ENCODE data around the gene DENND6B. TPM values are rescaled to one million over a fixed set of nuclear protein-coding genes. Genes with fewer than 3 reads are reported as not detected.

Gene DENND6B
- total RNA-seq, 4 donors from 2014 or later = 4.3 to 14.3 (median 9.3) TPM

GRCh38 chr22:50343541-50343935 is 16.7 kb upstream of the DENND6B start:
- Histone ChIP-seq H3K4me3 (replicated peaks in 1 of 3) (peak overlapping the region; percentile 65 to 86 (median 66)), H3K4me1 (peaks cover 3 to 11% of the 10 kb centered on the region in 2 donors), H3K27me3 (no peaks in the 10 kb centered on the region), H3K36me3 (no peaks in the 10 kb centered on the region), H3K9me3 (no peaks in the 10 kb centered on the region), H3K27ac (peak overlapping the region; percentile 65 to 71 (median 69))
- intact Hi-C loops (cut with DNase I) = loop anchor here (5.0 kb wide), 1 partner anchor 91 kb away; the partner anchor contains the start of gene HDAC10
- 0% methylated on average over 6 to 7 of the region's 9 CpGs for WGBS, 2 donors
- DNase-seq = no peak
- TF ChIP-seq CTCF (IDR thresholded peaks at IDR 0.05) = no peak
- no peak for TF ChIP-seq POLR2A (IDR thresholded peaks at IDR 0.05)

- 0 to 1% methylated on average over 19 to 33 of the region's 87 CpGs for WGBS, 2 donors
- Histone ChIP-seq H3K9me3 (no peaks in the 10 kb centered on the region), H3K27me3 (no peaks in the 10 kb centered on the region), H3K27ac (peak within 1 kb of the TSS; percentile 65 to 71 (median 69)), H3K36me3 (no peaks in the 10 kb centered on the region), H3K4me1 (peaks cover 3 to 11% of the 10 kb centered on the region in 2 donors), H3K4me3 (replicated peaks in 1 of 3) (peak within 1 kb of the TSS; percentile 65 to 86 (median 66))
- TF ChIP-seq POLR2A (IDR thresholded peaks at IDR 0.05) (peak in 1 of 2 donors; percentile 59), CTCF (IDR thresholded peaks at IDR 0.05) (no peak)
- DNase-seq = peak; percentile 78 to 81
- intact Hi-C loops (cut with DNase I) = loop anchor here (5.0 kb wide), 1 partner anchor 91 kb away; the partner anchor contains the start of gene HDAC10
Measured at GRCh38 chr22:50342651-50343540, 16.1 kb upstream of the DENND6B start, which contains the start of gene PPP6R2. Gene PPP6R2 (plus strand): TSS chr22:50343327. CDS start chr22:50393909, 50,582 bp downstream.

- intact Hi-C loops (cut with DNase I) = loop anchor here (5.0 kb wide), 1 partner anchor 90 kb away; the partner anchor contains the start of gene HDAC10
- peak; percentile 87 to 93 for DNase-seq
- peak overlapping the region in 2 of 3 donors; percentile 11 to 69 for H3K27ac ChIP-seq
- H3K9me3 ChIP-seq = no peaks in the 10 kb centered on the region
- WGBS, 2 donors = 9 to 12% methylated on average over 9 to 20 of the region's 26 CpGs
- H3K4me1 ChIP-seq = peaks cover 3 to 11% of the 10 kb centered on the region in 2 donors
- no peaks in the 10 kb centered on the region for H3K27me3 ChIP-seq
- peak overlapping the region in 2 of 3 donors; percentile 2 to 86 for H3K4me3 ChIP-seq (replicated peaks in 1 of 3)
- no peaks in the 10 kb centered on the region for H3K36me3 ChIP-seq
- TF ChIP-seq CTCF (IDR thresholded peaks at IDR 0.05) (peak; percentile 93 to 99 (median 94)), POLR2A (IDR thresholded peaks at IDR 0.05) (no peak)
Measured at GRCh38 chr22:50341977-50342650, 15.3 kb upstream of the DENND6B start.

- Histone ChIP-seq H3K4me1 (peaks cover 3 to 4% of the 10 kb centered on the region in 2 donors), H3K4me3 (replicated peaks in 1 of 3) (no peak overlapping the region), H3K27me3 (no peaks in the 10 kb centered on the region), H3K27ac (no peak overlapping the region), H3K36me3 (no peaks in the 10 kb centered on the region), H3K9me3 (no peaks in the 10 kb centered on the region)
- TF ChIP-seq CTCF (IDR thresholded peaks at IDR 0.05) = no peak
- TF ChIP-seq POLR2A (IDR thresholded peaks at IDR 0.05) = no peak
- intact Hi-C loops (cut with DNase I) = loop anchor here (5.0 kb wide), 1 partner anchor 88 kb away; the partner anchor contains the start of gene HDAC10
- no peak for DNase-seq
- WGBS, 2 donors = 81 to 88% methylated on average over 12 of the region's 12 CpGs
Measured at GRCh38 chr22:50339945-50340879, 13.4 kb upstream of the DENND6B start.
